HL-60 (cell line): Measurements from ENCODE around the gene SLC38A8.

Experiments
- DNase-seq, 2 experiments: peaks; one replicate each; pipeline ENCODE4 v3.0.0-alpha.2; 2010 to 2020; ENCODE audit warnings: low read depth in 1 of 2, low spot score in 1 of 2
- H3K27ac ChIP-seq: fragments of 250-450 bp; sonication (Bioruptor Pico); replicated peaks from 2 replicates; pipeline ENCODE4 v1.5.1; 2020; ENCODE audit warnings: mild to moderate bottlenecking, moderate library complexity
- H3K27me3 ChIP-seq: fragments of 250-450 bp; sonication (Bioruptor Pico); 2 replicates; pipeline ENCODE4 v1.5.1; 2021; ENCODE audit warnings: mild to moderate bottlenecking, moderate library complexity; ENCODE audit not compliant: insufficient read depth, poor library complexity, severe bottlenecking
- H3K4me3 ChIP-seq: replicated peaks from 2 replicates; pipeline ENCODE4 v1.5.1; 2011; ENCODE audit warnings: mild to moderate bottlenecking, control low read depth, low read length; ENCODE audit not compliant: insufficient read depth
- CTCF ChIP-seq: IDR thresholded peaks from one replicate; pipeline ENCODE4 v1.5.1; 2011; ENCODE audit warnings: low read length, control low read depth, inconsistent platforms; ENCODE audit not compliant: insufficient read depth
- GABPA ChIP-seq: IDR thresholded peaks from 2 replicates; pipeline ENCODE4 v1.6.1; 2012; ENCODE audit warnings: low read depth
- POLR2AphosphoS5 ChIP-seq: IDR thresholded peaks from 2 replicates; pipeline ENCODE4 v1.6.1; 2012; ENCODE audit warnings: low read depth
- REST ChIP-seq: IDR thresholded peaks from 2 replicates; pipeline ENCODE4 v1.6.1; 2012; ENCODE audit warnings: low read depth; ENCODE audit not compliant: insufficient replicate concordance
- SPI1 ChIP-seq: IDR thresholded peaks from 2 replicates; pipeline ENCODE4 v1.6.1; 2012; ENCODE audit warnings: low read depth, mild to moderate bottlenecking, borderline replicate concordance

The SLC38A8 gene

DNA sequence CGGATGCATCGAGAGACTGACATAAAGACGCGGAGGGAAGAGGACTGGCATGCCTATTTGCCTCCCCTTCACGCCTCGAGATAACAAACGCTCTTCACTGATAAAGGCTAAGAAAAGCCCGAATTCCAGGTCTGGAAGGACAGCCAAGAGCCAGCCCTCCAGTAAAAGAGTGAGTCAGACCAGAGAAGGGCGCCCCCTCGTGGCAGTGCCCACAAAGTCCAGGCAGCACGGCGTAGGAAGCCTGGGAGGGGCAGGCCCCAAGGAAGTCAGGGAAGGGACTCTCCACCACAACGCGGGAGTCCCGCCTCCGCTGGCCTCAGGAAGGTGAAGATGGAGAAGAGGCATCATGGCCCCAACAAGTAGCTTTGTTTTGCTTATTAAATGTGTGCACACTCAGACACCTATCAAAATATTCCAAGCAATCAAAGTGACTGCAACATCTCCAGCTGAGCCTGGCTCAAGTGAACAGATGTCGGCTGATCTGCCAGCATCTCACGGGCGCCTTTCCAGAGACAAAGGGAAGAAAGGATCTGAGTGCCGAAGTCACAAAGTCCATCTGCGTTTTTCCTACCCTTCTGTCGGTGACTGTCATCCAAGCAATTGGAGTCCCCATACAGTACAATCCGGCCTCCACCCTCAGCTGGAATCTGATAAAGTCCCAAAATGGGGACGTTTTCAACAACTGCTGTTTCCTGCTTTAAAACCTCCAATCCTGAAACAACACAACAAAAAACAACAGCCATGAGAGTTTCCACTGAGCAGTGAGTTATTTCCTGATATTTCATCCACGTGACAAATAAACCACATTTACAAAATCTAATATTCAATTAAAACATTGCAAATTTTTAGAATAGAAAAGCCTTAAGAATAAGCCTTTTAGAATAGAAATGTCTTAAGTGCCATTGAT lies 20.4 kb upstream of the SLC38A8 start:
- Histone ChIP-seq H3K4me3 (no peak overlapping the region), H3K27ac (no peak overlapping the region), H3K27me3 (no peaks in the 10 kb centered on the region)
- TF ChIP-seq GABPA (no peak), CTCF (peak; percentile 67)
- DNase-seq = peak; percentile 43 to 70

GRCh38 chr16:84061236-84061819 lies 18.7 kb upstream of the SLC38A8 start:
- Histone ChIP-seq H3K27ac (no peak overlapping the region), H3K27me3 (no peaks in the 10 kb centered on the region), H3K4me3 (no peak overlapping the region)
- no peak for DNase-seq
- no peak for TF ChIP-seq POLR2AphosphoS5

DNA sequence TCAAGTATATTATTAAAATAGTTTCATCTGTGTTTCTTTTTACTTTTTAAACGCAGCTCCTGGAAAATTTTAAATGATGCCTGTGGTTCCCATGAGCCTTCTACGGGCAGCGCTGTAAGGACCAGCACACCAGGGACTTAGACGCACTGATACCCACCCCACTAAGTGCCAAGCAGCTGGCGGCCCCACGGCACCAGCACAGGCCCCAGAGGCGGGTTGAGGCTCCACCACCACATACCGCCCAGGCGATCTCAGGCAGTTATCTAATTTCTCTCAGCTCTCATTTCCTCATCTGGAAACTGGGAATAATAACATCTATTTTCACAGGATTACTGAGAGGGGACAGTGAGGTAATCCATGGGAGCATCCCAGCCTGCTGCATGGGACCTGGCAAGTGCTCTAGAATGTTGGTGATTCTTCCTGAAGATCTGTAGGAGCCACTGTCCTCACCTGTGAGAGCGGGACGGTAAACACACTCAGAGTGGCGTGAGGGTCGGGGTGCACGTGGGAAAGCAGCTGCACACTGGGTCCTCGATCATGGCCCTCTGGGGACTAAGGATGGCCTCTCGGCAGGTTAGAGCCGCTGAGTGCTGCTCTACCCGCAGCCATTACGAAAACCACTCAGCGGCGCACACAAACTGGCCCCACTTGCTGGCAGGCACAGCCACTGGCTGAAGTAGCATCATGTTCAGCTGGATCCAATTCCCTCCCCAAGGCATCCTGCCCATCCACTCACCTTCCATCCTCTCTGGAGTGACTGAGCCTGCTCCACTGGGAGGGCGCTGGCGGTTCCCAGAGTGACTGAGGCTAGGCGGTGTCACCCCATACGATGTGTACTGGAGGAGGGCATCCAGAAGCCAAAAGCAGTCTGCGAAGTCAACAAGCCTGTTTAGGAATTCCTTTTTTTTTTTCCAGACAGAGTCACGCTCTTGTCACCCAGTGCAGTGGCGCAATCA lies 17.6 kb upstream of the SLC38A8 start:
- no peak for TF ChIP-seq GABPA
- TF ChIP-seq REST = no peak
- TF ChIP-seq POLR2AphosphoS5 = no peak
- no peak overlapping the region for H3K4me3 ChIP-seq

GRCh38 chr16:84059111-84059510 lies 16.5 kb upstream of the SLC38A8 start:
- TF ChIP-seq CTCF (no peak), GABPA (no peak), REST (no peak), POLR2AphosphoS5 (no peak), SPI1 (no peak)
- Histone ChIP-seq H3K27ac (no peak overlapping the region), H3K4me3 (no peak overlapping the region), H3K27me3 (no peaks in the 10 kb centered on the region)
- DNase-seq = no peak

More for the DNA sequence above, 17.6 kb upstream of the SLC38A8 start:
- no peak for DNase-seq
- Histone ChIP-seq H3K27me3 (no peaks in the 10 kb centered on the region), H3K27ac (no peak overlapping the region)
